Dendritic cell treated with granulocyte-macrophage colony-stimulating factor and Interleukin-4, amounts not matched to agents 40 ng/mL and 50 ng/mL, for 4 days (primary cell): ENCODE data around the gene GJA3.
A peak's percentile ranks its signal among the peaks of the same experiment; 100 is the strongest.

Experiments used
- H3K27ac Mint-ChIP-seq: one replicate; pipeline ENCODE4 v1.8.0; 2022; ENCODE audit warnings: mild to moderate bottlenecking, mixed read lengths
- H3K27me3 Mint-ChIP-seq: one replicate; pipeline ENCODE4 v1.8.0; 2022; ENCODE audit warnings: mild to moderate bottlenecking, mixed read lengths
- H3K36me3 Mint-ChIP-seq: one replicate; pipeline ENCODE4 v1.8.0; 2022; ENCODE audit warnings: low read depth, mixed read lengths
- H3K4me1 Mint-ChIP-seq: one replicate; pipeline ENCODE4 v1.8.0; 2022; ENCODE audit warnings: low read depth, mixed read lengths
- H3K4me3 Mint-ChIP-seq: one replicate; pipeline ENCODE4 v1.8.0; 2022; ENCODE audit warnings: mild to moderate bottlenecking, moderate library complexity, mixed read lengths
- H3K9me3 Mint-ChIP-seq: one replicate; pipeline ENCODE4 v1.8.0; 2022; ENCODE audit warnings: mixed read lengths
- intact Hi-C: fragments of 100-400 bp; cut with micrococcal nuclease; formaldehyde crosslinking; loops from one replicate; pipeline ENCODE4 v1.15.0; 2022

The GJA3 gene

GRCh38 chr13:20137875-20138274, 23.0 kb downstream of the GJA3 start:
- Mint-ChIP-seq H3K27ac (no peak overlapping the region), H3K4me3 (no peak overlapping the region), H3K27me3 (peaks cover 56% of the 10 kb centered on the region), H3K9me3 (no peaks in the 10 kb centered on the region), H3K36me3 (no peaks in the 10 kb centered on the region), H3K4me1 (no peaks in the 10 kb centered on the region)
- intact Hi-C loops = no loop called here

GRCh38 chr13:20136781-20137703, 23.8 kb downstream of the GJA3 start:
- Mint-ChIP-seq H3K27me3 (peaks cover 51% of the 10 kb centered on the region), H3K27ac (no peak overlapping the region), H3K9me3 (no peaks in the 10 kb centered on the region), H3K4me3 (peak overlapping the region; percentile 13), H3K4me1 (no peaks in the 10 kb centered on the region), H3K36me3 (no peaks in the 10 kb centered on the region)
- intact Hi-C loops = no loop called here

DNA sequence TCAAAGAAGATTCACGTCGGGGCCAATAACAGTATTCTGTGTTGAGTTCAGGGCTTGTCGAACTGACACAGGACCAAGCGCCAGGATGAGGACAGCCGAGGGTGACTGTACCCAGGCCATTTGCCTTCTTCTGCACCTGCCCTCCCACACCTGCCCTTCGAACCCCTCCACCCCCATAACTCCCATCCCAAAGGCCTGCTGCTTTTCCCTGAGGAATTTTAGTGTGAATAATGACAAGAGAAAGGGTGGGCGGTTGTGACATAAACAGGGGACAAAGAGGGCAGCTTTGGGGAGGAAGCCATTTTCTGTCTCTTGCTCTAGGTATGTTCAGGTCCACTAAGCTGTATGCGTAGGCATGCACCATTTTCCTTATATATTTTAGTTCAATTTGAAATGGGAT, 26.1 kb downstream of the GJA3 start:
- H3K4me3 Mint-ChIP-seq = no peak overlapping the region
- intact Hi-C loops = no loop called here
- no peaks in the 10 kb centered on the region for H3K4me1 Mint-ChIP-seq
- H3K27ac Mint-ChIP-seq = no peak overlapping the region
- H3K36me3 Mint-ChIP-seq = no peaks in the 10 kb centered on the region
- H3K9me3 Mint-ChIP-seq = no peaks in the 10 kb centered on the region
- peaks cover 33% of the 10 kb centered on the region for H3K27me3 Mint-ChIP-seq

GRCh38 chr13:20132052-20132634, 28.7 kb downstream of the GJA3 start:
- Mint-ChIP-seq H3K36me3 (no peaks in the 10 kb centered on the region), H3K4me3 (no peak overlapping the region), H3K27ac (no peak overlapping the region), H3K4me1 (peaks cover 6% of the 10 kb centered on the region), H3K9me3 (no peaks in the 10 kb centered on the region), H3K27me3 (peaks cover 28% of the 10 kb centered on the region)
- intact Hi-C loops = no loop called here

- Mint-ChIP-seq H3K9me3 (no peaks in the 10 kb centered on the region), H3K4me3 (no peak overlapping the region), H3K4me1 (peaks cover 6% of the 10 kb centered on the region), H3K27me3 (peaks cover 20% of the 10 kb centered on the region), H3K27ac (no peak overlapping the region), H3K36me3 (no peaks in the 10 kb centered on the region)
- intact Hi-C loops = no loop called here
Measured at GRCh38 chr13:20131057-20131832, 29.6 kb downstream of the GJA3 start.

GRCh38 chr13:20130652-20131051, 30.2 kb downstream of the GJA3 start:
- Mint-ChIP-seq H3K27me3 (peaks cover 16% of the 10 kb centered on the region), H3K27ac (no peak overlapping the region), H3K9me3 (no peaks in the 10 kb centered on the region), H3K4me1 (peaks cover 8% of the 10 kb centered on the region), H3K4me3 (no peak overlapping the region), H3K36me3 (no peaks in the 10 kb centered on the region)
- intact Hi-C loops = no loop called here

DNA sequence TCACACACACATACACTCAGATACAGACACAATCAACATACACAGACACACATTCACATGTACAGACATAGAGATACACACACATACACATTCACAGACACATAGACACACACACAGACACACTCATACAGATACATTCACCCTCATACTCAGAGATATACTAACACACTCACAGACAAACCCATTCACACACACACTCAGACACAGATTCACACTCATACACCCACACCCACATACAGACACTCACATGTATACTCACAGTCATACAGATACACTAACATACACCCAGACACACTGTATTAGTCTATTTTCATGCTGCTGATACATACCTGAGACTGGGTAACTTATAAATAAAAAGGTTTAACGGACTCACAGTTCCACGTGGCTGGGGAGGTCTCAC, 30.8 kb downstream of the GJA3 start:
- Mint-ChIP-seq H3K4me3 (no peak overlapping the region), H3K27me3 (peaks cover 14% of the 10 kb centered on the region), H3K4me1 (peaks cover 11% of the 10 kb centered on the region), H3K27ac (no peak overlapping the region), H3K9me3 (no peaks in the 10 kb centered on the region), H3K36me3 (no peaks in the 10 kb centered on the region)
- intact Hi-C loops = no loop called here

- Mint-ChIP-seq H3K4me1 (peaks cover 11% of the 10 kb centered on the region), H3K27me3 (peaks cover 19% of the 10 kb centered on the region), H3K27ac (no peak overlapping the region), H3K4me3 (no peak overlapping the region), H3K9me3 (no peaks in the 10 kb centered on the region), H3K36me3 (no peaks in the 10 kb centered on the region)
- intact Hi-C loops = loop anchor here (5.0 kb wide), 3 partner anchors 33 to 52 kb away; partner anchors contain the start of gene GJA3
Measured at GRCh38 chr13:20129076-20129475, 31.8 kb downstream of the GJA3 start.

DNA sequence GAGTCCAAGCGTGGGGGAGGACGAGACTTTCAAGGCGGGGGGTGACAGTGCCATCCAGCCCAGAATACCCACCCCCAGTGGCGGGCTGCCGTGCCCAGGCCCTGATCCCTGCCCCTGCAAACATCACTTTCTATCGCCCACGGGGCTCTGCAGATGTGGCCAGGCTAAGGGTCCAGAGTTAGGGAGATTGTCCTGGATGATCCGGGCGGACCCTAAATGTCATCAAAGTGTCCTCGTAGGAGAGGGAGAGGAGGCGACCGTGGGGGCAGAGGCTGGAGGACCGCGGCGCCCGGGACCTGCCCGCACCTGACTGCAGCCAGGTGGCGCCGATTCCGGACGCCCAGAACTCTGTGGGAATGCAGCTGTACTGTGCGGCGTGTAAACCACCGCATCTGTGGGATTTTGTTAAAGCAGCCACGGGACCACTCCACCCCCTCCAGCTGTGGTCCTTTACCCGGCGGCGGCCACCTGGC, 32.4 kb downstream of the GJA3 start:
- Mint-ChIP-seq H3K27me3 (peaks cover 19% of the 10 kb centered on the region), H3K9me3 (no peaks in the 10 kb centered on the region), H3K27ac (peak overlapping the region; percentile 68), H3K4me3 (peak overlapping the region; percentile 78), H3K4me1 (peaks cover 11% of the 10 kb centered on the region), H3K36me3 (no peaks in the 10 kb centered on the region)
- intact Hi-C loops = loop anchor here (5.0 kb wide), 3 partner anchors 34 to 51 kb away; partner anchors contain the start of gene GJA3

DNA sequence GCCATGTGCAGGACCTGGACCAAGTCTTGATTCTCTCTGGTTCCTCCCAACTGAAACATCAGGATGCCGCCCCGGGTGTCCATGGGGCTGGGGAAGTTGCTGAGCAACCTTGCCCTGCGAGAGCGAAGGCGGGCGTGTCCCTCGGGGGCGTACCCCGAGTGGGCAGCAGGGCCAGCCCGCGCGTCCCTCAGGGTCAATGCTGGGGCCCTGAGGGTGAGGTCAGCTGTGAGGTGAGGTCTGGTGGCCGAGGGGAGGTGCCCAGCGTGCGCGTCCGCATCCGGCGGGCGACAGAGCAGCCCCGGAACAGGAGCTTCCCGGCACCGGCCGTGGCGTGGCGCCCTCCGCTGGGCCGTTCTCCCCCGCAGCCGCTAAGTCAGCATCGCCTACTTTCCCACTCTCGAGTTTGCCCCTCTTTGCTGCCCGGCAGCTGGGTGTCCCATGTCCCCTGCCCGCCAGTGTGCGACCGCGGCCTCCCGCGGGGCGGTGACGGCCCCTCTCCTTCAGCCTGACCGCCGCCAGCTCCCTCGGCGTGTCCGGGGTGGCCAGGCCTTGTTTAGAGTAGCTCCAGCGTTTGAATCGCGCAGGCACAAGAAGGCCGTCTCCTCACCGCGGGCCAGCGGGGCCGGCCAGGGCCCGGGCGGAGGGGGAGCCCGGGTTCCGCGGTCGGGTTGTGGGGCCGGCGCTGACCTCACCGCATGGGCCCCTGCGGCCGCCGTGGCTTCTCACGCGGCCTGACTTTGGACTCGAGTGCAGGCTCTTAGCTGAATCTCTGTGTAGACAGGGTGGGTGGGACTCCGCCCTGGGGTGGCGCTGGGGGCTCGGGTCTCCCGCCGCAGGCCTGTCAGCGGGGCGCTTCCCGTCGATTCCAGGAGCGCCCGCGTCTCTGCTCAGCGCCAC, 33.0 kb downstream of the GJA3 start:
- no peaks in the 10 kb centered on the region for H3K9me3 Mint-ChIP-seq
- intact Hi-C loops = loop anchor here (1.0 to 5.0 kb wide), 4 partner anchors 9 to 51 kb away; partner anchors contain the start of gene GJA3

GRCh38 chr13:20127262-20127561, 33.6 kb downstream of the GJA3 start:
- no peaks in the 10 kb centered on the region for H3K9me3 Mint-ChIP-seq
- peaks cover 11% of the 10 kb centered on the region for H3K4me1 Mint-ChIP-seq
- H3K4me3 Mint-ChIP-seq = peak overlapping the region; percentile 78
- intact Hi-C loops = loop anchor here (1.0 to 5.0 kb wide), 4 partner anchors 8 to 50 kb away; partner anchors contain the start of gene GJA3
- H3K27me3 Mint-ChIP-seq = peaks cover 18% of the 10 kb centered on the region
- H3K36me3 Mint-ChIP-seq = no peaks in the 10 kb centered on the region
- H3K27ac Mint-ChIP-seq = peak overlapping the region; percentile 68

More for the DNA sequence above, 33.0 kb downstream of the GJA3 start:
- Mint-ChIP-seq H3K4me1 (peaks cover 11% of the 10 kb centered on the region), H3K36me3 (no peaks in the 10 kb centered on the region), H3K4me3 (peak overlapping the region; percentile 78), H3K27me3 (peaks cover 19% of the 10 kb centered on the region), H3K27ac (peak overlapping the region; percentile 68)

DNA sequence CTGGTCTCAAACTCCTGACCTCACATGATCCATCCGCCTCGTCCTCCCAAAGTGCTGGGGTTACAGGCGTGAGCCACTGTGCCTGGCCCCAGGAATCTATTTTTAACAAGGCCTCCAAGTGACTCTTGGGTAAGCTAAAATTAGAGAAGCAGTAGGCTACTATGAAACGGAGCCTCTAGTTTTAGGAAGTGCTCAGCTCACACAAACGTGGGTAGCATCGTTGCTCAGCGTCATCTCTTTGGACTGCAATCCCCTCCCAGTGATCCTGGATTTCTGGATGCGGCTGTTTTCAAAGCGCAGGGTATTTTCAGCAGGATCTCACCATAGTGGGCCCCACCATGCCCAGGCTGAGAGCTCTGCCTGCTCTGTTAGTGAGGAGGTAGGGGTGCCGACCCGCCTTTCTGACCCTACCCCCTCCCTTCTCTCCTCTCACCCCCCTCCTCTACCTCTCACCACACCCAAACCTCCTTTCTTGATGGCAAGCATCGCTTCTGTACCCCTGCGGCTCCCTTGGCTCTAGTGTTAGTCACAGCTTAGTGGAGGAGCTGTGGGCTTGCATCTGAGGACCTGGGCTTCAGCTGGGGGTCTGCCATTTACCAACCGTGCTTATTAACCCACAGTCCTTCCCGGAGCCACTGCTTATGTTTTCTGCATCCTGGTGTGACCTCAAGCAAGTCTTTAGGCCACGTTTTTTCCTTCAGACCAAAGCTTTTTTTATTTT, 34.2 kb downstream of the GJA3 start:
- H3K9me3 Mint-ChIP-seq = no peaks in the 10 kb centered on the region
- H3K4me3 Mint-ChIP-seq = no peak overlapping the region
- H3K36me3 Mint-ChIP-seq = no peaks in the 10 kb centered on the region
- peaks cover 11% of the 10 kb centered on the region for H3K4me1 Mint-ChIP-seq
- intact Hi-C loops = loop anchor here (1.0 to 5.0 kb wide), 4 partner anchors 7 to 49 kb away; partner anchors contain the start of gene GJA3
- peak overlapping the region; percentile 68 for H3K27ac Mint-ChIP-seq
- H3K27me3 Mint-ChIP-seq = peaks cover 17% of the 10 kb centered on the region
